Osteoblast (primary cell): Measurements from ENCODE around the gene RAB40A. TPM values are rescaled to one million over a fixed set of nuclear protein-coding genes. Genes with fewer than 3 reads are reported as not detected.
"Not testable (repeated sequence)": the region's sequence is repeated elsewhere in the genome, so short reads cannot be mapped to it uniquely, and the experiment has no call there.

Experiments used
- DNase-seq: peaks from one replicate; pipeline ENCODE4 v3.0.0; 2011; ENCODE audit warnings: low spot score, mixed read lengths; ENCODE audit not compliant: insufficient read length; ENCODE audit errors: missing footprints
- H2AFZ ChIP-seq: 2 replicates; pipeline ENCODE4 v1.6.0; 2011; ENCODE audit warnings: mild to moderate bottlenecking, low read length
- H3K27ac ChIP-seq: 2 replicates; pipeline ENCODE4 v1.5.1; 2011; ENCODE audit warnings: mild to moderate bottlenecking, low read depth, low read length, moderate library complexity
- H3K27me3 ChIP-seq: 2 replicates; pipeline ENCODE4 v1.6.0; 2012; ENCODE audit warnings: mild to moderate bottlenecking, control low read depth, inconsistent platforms, low read length, moderate library complexity; ENCODE audit not compliant: insufficient read depth
- H3K36me3 ChIP-seq: 2 replicates; pipeline ENCODE4 v1.5.1; 2011; ENCODE audit warnings: mild to moderate bottlenecking, low read length, control low read depth, moderate library complexity; ENCODE audit not compliant: insufficient read depth
- H3K4me1 ChIP-seq: 2 replicates; pipeline ENCODE4 v1.5.1; 2011; ENCODE audit warnings: mild to moderate bottlenecking, low read length, control low read depth, moderate library complexity; ENCODE audit not compliant: insufficient read depth
- H3K4me2 ChIP-seq: 2 replicates; pipeline ENCODE4 v1.6.0; 2011; ENCODE audit warnings: mild to moderate bottlenecking, low read length; ENCODE audit not compliant: insufficient read depth
- H3K4me3 ChIP-seq: fragments of 200-600 bp; sonication (generic); 3 replicates; pipeline ENCODE4 v1.5.1; 2012; ENCODE audit warnings: mild to moderate bottlenecking, low read length, inconsistent platforms; ENCODE audit not compliant: insufficient read depth
- H3K79me2 ChIP-seq: 2 replicates; pipeline ENCODE4 v1.6.0; 2012; ENCODE audit warnings: mild to moderate bottlenecking, low read length, control low read depth, inconsistent platforms; ENCODE audit not compliant: insufficient read depth
- H3K9me3 ChIP-seq: 2 replicates; pipeline ENCODE4 v1.5.1; 2011; ENCODE audit warnings: low read depth, low read length, control low read depth
- H4K20me1 ChIP-seq: 2 replicates; pipeline ENCODE4 v1.6.0; 2012; ENCODE audit warnings: mild to moderate bottlenecking, low read length, control low read depth; ENCODE audit not compliant: insufficient read depth
- CTCF ChIP-seq: IDR thresholded peaks from 2 replicates; pipeline ENCODE4 v1.5.1; 2011; ENCODE audit warnings: mild to moderate bottlenecking, low read depth, low read length, moderate library complexity; ENCODE audit errors: extremely low read depth
- total RNA-seq: library from RNA; depleted of rRNA; stranded (reverse); fragments of >200 nt; gene quantifications from 2 replicates; pipeline ENCODE4 v1.2.3, GENCODE V29; 2012

RAB40A gene
- total RNA-seq, 1 donor, result under 0.01 TPM

GRCh38 chrX:103495786-103496185 is 23.5 kb downstream of the RAB40A start:
- H3K79me2 ChIP-seq, result no peaks in the 10 kb centered on the region
- no peak overlapping the region for H3K4me2 ChIP-seq
- H3K36me3 ChIP-seq, result no peaks in the 10 kb centered on the region
- no peaks in the 10 kb centered on the region for H3K9me3 ChIP-seq
- no peak overlapping the region for H3K4me3 ChIP-seq
- no peaks in the 10 kb centered on the region for H4K20me1 ChIP-seq
- no peak for TF ChIP-seq CTCF
- DNase-seq, result no peak
- H3K27ac ChIP-seq, result no peak overlapping the region
- no peaks in the 10 kb centered on the region for H3K27me3 ChIP-seq
- H2AFZ ChIP-seq, result no peak overlapping the region
- no peaks in the 10 kb centered on the region for H3K4me1 ChIP-seq

DNA sequence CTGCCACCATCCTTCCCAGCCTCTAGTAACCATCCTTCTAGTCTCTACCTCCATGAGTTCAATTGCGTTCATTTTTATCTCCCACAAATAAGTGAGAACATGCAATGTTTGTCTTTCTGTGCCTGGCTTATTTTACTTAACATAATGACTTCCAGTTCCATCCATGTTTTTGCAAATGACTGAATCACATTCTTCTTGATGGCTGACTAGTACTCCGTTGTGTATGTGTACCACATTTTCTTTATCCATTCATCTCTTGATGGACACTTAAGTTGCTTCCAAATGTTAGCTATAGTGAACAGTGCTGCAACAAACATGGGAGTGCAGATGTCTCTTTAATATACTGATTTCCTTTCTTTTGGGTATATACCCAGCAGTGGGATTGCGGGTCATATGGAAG is 25.7 kb downstream of the RAB40A start:
- H3K79me2 ChIP-seq, H3K4me3 ChIP-seq, H3K4me2 ChIP-seq, H3K36me3 ChIP-seq, H3K27me3 ChIP-seq, H4K20me1 ChIP-seq, H3K27ac ChIP-seq, H3K4me1 ChIP-seq, H2AFZ ChIP-seq, H3K9me3 ChIP-seq, DNase-seq: not testable (repeated sequence)

- not testable (repeated sequence) for H2AFZ ChIP-seq, H4K20me1 ChIP-seq, H3K4me2 ChIP-seq, H3K27me3 ChIP-seq, H3K4me3 ChIP-seq, H3K9me3 ChIP-seq, DNase-seq, H3K27ac ChIP-seq, H3K4me1 ChIP-seq, H3K79me2 ChIP-seq, H3K36me3 ChIP-seq
- TF ChIP-seq CTCF, result peak; percentile 53
Measured at GRCh38 chrX:103489733-103490132, 29.6 kb downstream of the RAB40A start.

GRCh38 chrX:103488794-103489193 is 30.5 kb downstream of the RAB40A start:
- Histone ChIP-seq H3K79me2 (no peaks in the 10 kb centered on the region), H3K27ac (no peak overlapping the region), H3K4me3 (no peak overlapping the region), H3K36me3 (no peaks in the 10 kb centered on the region), H4K20me1 (no peaks in the 10 kb centered on the region), H3K4me2 (no peak overlapping the region), H3K27me3 (peaks cover 4% of the 10 kb centered on the region), H2AFZ (no peak overlapping the region), H3K4me1 (no peaks in the 10 kb centered on the region), H3K9me3 (no peaks in the 10 kb centered on the region)
- TF ChIP-seq CTCF, result no peak
- no peak for DNase-seq
